Measurements from ENCODE around the gene NHERF1. TPM values are rescaled to one million over a fixed set of nuclear protein-coding genes. Genes with fewer than 3 reads are reported as not detected.

The NHERF1 gene
- total and polyA plus RNA-seq, 2 donors (not counting 1 experiment from before 2014, with no cell fraction given) = 56.2 to 81.8 TPM

DNA sequence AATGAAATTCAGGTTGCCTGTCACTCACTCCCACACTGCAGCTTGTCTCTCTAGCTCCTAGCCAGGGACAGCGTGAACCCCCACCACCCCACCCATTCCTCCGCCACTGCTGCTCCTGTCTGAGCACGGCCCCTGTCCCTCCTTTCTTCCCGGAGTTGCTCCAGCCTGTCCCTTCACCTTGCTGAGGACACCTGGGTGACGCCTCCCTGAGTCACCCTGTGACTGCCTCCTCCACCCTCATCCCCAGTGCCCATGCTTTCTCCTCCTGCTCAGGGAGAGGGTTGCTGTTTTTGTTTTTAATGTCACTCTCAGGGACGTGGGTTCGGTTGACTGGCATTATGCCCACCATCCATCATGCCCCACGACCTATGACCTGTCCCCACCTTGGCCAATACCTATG, 53.5 kb downstream of the NHERF1 start:
- Mint-ChIP-seq H3K27me3 (no peaks in the 10 kb centered on the region), H3K27ac (no peak overlapping the region), H3K4me1 (no peaks in the 10 kb centered on the region), H3K9me3 (ENCODE audit: insufficient read depth) (no peaks in the 10 kb centered on the region), H3K4me3 (no peak overlapping the region)
- no peak overlapping the region for H3K9ac ChIP-seq (ENCODE audit: low read length)
- peaks cover 0 to 25% of the 10 kb centered on the region in 2 experiments for H3K36me3 ChIP-seq (replicated peaks in 1 of 2; ENCODE audit: control extremely low read depth in 1 of 2, control insufficient read depth in 1 of 2, extremely low read depth in 1 of 2, insufficient read depth in 2 of 2, low read length in 1 of 2)
- H3K27me3 ChIP-seq (replicated peaks in 1 of 4; ENCODE audit: control extremely low read depth in 1 of 4, control insufficient read depth in 3 of 4, insufficient read depth in 4 of 4, low read length in 3 of 4) = no peaks in the 10 kb centered on the region
- 86% methylated on average over 7 of the region's 8 CpGs for WGBS (ENCODE audit: insufficient coverage)
- H3K79me2 ChIP-seq (ENCODE audit: control insufficient read depth, insufficient read depth, low read length) = no peaks in the 10 kb centered on the region
- no peak overlapping the region for H3K4me3 ChIP-seq (ENCODE audit: control extremely low read depth in 1 of 5, extremely low read depth in 1 of 5, insufficient read depth in 1 of 5, low read depth in 2 of 5, low read length in 4 of 5)
- H4K20me1 ChIP-seq (ENCODE audit: control insufficient read depth, insufficient read depth, low read length, poor library complexity, severe bottlenecking) = no peaks in the 10 kb centered on the region
- DNase-seq (no peak), ATAC-seq (ENCODE audit: low read depth) (no peak)
- no peak overlapping the region for H3K27ac ChIP-seq (ENCODE audit: low read length in 2 of 2)
- TF ChIP-seq EZH2 (IDR thresholded peaks at IDR 0.05; ENCODE audit: borderline replicate concordance, insufficient read depth, low read depth, low read length, poor library complexity, severe bottlenecking) = no peak
- TF ChIP-seq, protein P1, sequence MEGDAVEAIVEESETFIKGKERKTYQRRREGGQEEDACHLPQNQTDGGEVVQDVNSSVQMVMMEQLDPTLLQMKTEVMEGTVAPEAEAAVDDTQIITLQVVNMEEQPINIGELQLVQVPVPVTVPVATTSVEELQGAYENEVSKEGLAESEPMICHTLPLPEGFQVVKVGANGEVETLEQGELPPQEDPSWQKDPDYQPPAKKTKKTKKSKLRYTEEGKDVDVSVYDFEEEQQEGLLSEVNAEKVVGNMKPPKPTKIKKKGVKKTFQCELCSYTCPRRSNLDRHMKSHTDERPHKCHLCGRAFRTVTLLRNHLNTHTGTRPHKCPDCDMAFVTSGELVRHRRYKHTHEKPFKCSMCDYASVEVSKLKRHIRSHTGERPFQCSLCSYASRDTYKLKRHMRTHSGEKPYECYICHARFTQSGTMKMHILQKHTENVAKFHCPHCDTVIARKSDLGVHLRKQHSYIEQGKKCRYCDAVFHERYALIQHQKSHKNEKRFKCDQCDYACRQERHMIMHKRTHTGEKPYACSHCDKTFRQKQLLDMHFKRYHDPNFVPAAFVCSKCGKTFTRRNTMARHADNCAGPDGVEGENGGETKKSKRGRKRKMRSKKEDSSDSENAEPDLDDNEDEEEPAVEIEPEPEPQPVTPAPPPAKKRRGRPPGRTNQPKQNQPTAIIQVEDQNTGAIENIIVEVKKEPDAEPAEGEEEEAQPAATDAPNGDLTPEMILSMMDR (IDR thresholded peaks at IDR 0.05) = no peak
- H3K9me3 ChIP-seq (ENCODE audit: control extremely low read depth in 1 of 3, control insufficient read depth in 2 of 3, insufficient read depth in 1 of 3, low read length in 2 of 3) = no peaks in the 10 kb centered on the region
- POLR2A ChIA-PET = no interaction called here
- CTCF ChIA-PET = interaction anchor here (0.8 to 0.9 kb wide), 2 partner anchors 11 to 235 kb away, joined by 3 to 6 read pairs; no protein-coding TSS in a partner anchor
- intact Hi-C loops (cut with micrococcal nuclease) = no loop called here
- H2AFZ ChIP-seq (ENCODE audit: insufficient read depth, low read depth, low read length, poor library complexity, severe bottlenecking) = no peak overlapping the region
- H3K4me2 ChIP-seq (replicated peaks; ENCODE audit: low read depth, low read length, poor library complexity, severe bottlenecking) = no peak overlapping the region
- H3K4me1 ChIP-seq (ENCODE audit: control insufficient read depth in 2 of 2, insufficient read depth in 2 of 2, low read length in 2 of 2) = no peaks in the 10 kb centered on the region

DNA sequence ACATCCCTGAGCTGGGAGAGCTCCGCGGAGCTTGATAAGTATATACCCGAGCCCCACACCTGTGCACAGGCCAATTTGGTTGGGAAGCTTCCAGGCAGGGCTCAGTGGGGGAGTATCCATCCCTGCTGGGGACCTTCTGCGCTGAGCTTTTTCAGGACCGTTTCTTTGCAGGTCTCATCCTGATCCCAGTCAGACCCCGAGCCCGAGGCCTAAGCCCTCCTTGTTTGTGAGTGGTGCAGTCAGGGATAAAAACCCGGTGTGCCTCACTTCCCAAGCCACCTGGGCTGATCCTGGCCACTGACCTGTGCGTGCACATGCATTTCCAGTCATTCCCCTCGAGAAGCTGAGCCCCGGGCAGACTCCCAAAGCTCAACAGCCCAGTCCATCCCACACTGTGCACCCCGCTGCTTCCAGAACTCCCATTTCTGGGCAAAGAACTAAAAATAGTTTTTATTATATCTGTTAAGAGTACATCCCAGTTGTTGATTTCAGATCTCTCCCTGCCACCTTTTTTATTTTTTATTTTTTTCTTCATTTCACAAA, 55.0 kb downstream of the NHERF1 start:
- no peak overlapping the region for H2AFZ ChIP-seq (ENCODE audit: insufficient read depth, low read depth, low read length, poor library complexity, severe bottlenecking)
- ChIA-PET CTCF (no interaction called here), POLR2A (no interaction called here)
- no peak overlapping the region for H3K9ac ChIP-seq (ENCODE audit: low read length)
- 96% methylated on average over 8 of the region's 12 CpGs for WGBS (ENCODE audit: insufficient coverage)
- no peak overlapping the region for H3K27ac ChIP-seq (ENCODE audit: low read length in 2 of 2)
- H3K4me2 ChIP-seq (replicated peaks; ENCODE audit: low read depth, low read length, poor library complexity, severe bottlenecking) = no peak overlapping the region
- no peaks in the 10 kb centered on the region for H3K4me1 ChIP-seq (ENCODE audit: control insufficient read depth in 2 of 2, insufficient read depth in 2 of 2, low read length in 2 of 2)
- ATAC-seq (ENCODE audit: low read depth) (no peak), DNase-seq (no peak)
- Mint-ChIP-seq H3K4me1 (no peaks in the 10 kb centered on the region), H3K27me3 (no peaks in the 10 kb centered on the region), H3K27ac (no peak overlapping the region), H3K4me3 (no peak overlapping the region), H3K9me3 (ENCODE audit: insufficient read depth) (no peaks in the 10 kb centered on the region)
- H4K20me1 ChIP-seq (ENCODE audit: control insufficient read depth, insufficient read depth, low read length, poor library complexity, severe bottlenecking) = no peaks in the 10 kb centered on the region
- TF ChIP-seq EZH2 (IDR thresholded peaks at IDR 0.05; ENCODE audit: borderline replicate concordance, insufficient read depth, low read depth, low read length, poor library complexity, severe bottlenecking) = no peak
- TF ChIP-seq, protein P1 (IDR thresholded peaks at IDR 0.05) = no peak
- H3K9me3 ChIP-seq (ENCODE audit: control extremely low read depth in 1 of 3, control insufficient read depth in 2 of 3, insufficient read depth in 1 of 3, low read length in 2 of 3) = no peaks in the 10 kb centered on the region
- H3K4me3 ChIP-seq (ENCODE audit: control extremely low read depth in 1 of 5, extremely low read depth in 1 of 5, insufficient read depth in 1 of 5, low read depth in 2 of 5, low read length in 4 of 5) = no peak overlapping the region
- H3K27me3 ChIP-seq (replicated peaks in 1 of 4; ENCODE audit: control extremely low read depth in 1 of 4, control insufficient read depth in 3 of 4, insufficient read depth in 4 of 4, low read length in 3 of 4) = no peaks in the 10 kb centered on the region
- no peaks in the 10 kb centered on the region for H3K79me2 ChIP-seq (ENCODE audit: control insufficient read depth, insufficient read depth, low read length)
- intact Hi-C loops (cut with micrococcal nuclease) = no loop called here
- H3K36me3 ChIP-seq (replicated peaks in 1 of 2; ENCODE audit: control extremely low read depth in 1 of 2, control insufficient read depth in 1 of 2, extremely low read depth in 1 of 2, insufficient read depth in 2 of 2, low read length in 1 of 2) = peaks cover 0 to 13% of the 10 kb centered on the region in 2 experiments
